H54 (cell line): ENCODE measurements around the gene WNT7A.
"Not testable (repeated sequence)": the region's sequence is repeated elsewhere in the genome, so short reads cannot be mapped to it uniquely, and the experiment has no call there.

Experiments
- DNase-seq: peaks from one replicate; pipeline ENCODE4 v3.0.0; 2011; ENCODE audit warnings: low spot score, mixed read lengths; ENCODE audit not compliant: insufficient read length
- FAIRE-seq: peaks from 3 replicates; lab custom pipeline; 2011; peaks lifted over from hg19 to GRCh38; lab: Jason Lieb, UNC
- POLR2A ChIP-seq: IDR thresholded peaks from 2 replicates; pipeline ENCODE4 v1.6.1; 2011; ENCODE audit warnings: low read depth, mild to moderate bottlenecking, low read length

WNT7A gene

GRCh38 chr3:13866041-13866965, 13.6 kb downstream of the WNT7A start:
- FAIRE-seq (no peak), DNase-seq (no peak)
- TF ChIP-seq POLR2A = no peak

- no peak for TF ChIP-seq POLR2A
- no peak for FAIRE-seq
- no peak for DNase-seq
These were observed 14.3 kb downstream of the WNT7A start for GRCh38 chr3:13865581-13865980.

- no peak for TF ChIP-seq POLR2A
- DNase-seq = no peak
- no peak for FAIRE-seq
These were observed 14.8 kb downstream of the WNT7A start for GRCh38 chr3:13865106-13865505.

- no peak for FAIRE-seq
- DNase-seq = no peak
- TF ChIP-seq POLR2A = no peak
These were observed 15.8 kb downstream of the WNT7A start for GRCh38 chr3:13863965-13864595.

- no peak for TF ChIP-seq POLR2A
- FAIRE-seq (no peak), DNase-seq (no peak)
These were observed 16.4 kb downstream of the WNT7A start for GRCh38 chr3:13863382-13863952.

GRCh38 chr3:13861461-13861860, 18.4 kb downstream of the WNT7A start:
- FAIRE-seq (no peak), DNase-seq (no peak)
- no peak for TF ChIP-seq POLR2A

GRCh38 chr3:13860001-13860400, 19.9 kb downstream of the WNT7A start:
- FAIRE-seq = no peak
- no peak for TF ChIP-seq POLR2A
- no peak for DNase-seq

- FAIRE-seq = no peak
- no peak for TF ChIP-seq POLR2A
These were observed 20.9 kb downstream of the WNT7A start for GRCh38 chr3:13858768-13859520.

GRCh38 chr3:13857702-13858380, 22.0 kb downstream of the WNT7A start:
- FAIRE-seq (no peak), DNase-seq (no peak)
- TF ChIP-seq POLR2A = no peak

More at GRCh38 chr3:13858768-13859520, 20.9 kb downstream of the WNT7A start:
- DNase-seq = no peak

GRCh38 chr3:13856628-13857027, 23.2 kb downstream of the WNT7A start:
- FAIRE-seq, DNase-seq: not testable (repeated sequence)

- DNase-seq = no peak
- TF ChIP-seq POLR2A = no peak
- FAIRE-seq = no peak
These were observed 23.9 kb downstream of the WNT7A start for GRCh38 chr3:13856006-13856405.

GRCh38 chr3:13854492-13854891, 25.4 kb downstream of the WNT7A start:
- DNase-seq = no peak
- TF ChIP-seq POLR2A = no peak
- FAIRE-seq = no peak

GRCh38 chr3:13853978-13854296, 25.9 kb downstream of the WNT7A start:
- DNase-seq (no peak), FAIRE-seq (no peak)
- TF ChIP-seq POLR2A = no peak
